HG02884 (cell line): ENCODE measurements around the gene PTPN7.
"Not testable (repeated sequence)": the region's sequence is repeated elsewhere in the genome, so short reads cannot be mapped to it uniquely, and the experiment has no call there.

Experiments
- ATAC-seq: cut with Tn5 transposase; IDR thresholded peaks from one replicate; pipeline ENCODE4 v1.9.1; 2021; ENCODE audit warnings: mild to moderate bottlenecking, moderate library complexity; ENCODE audit not compliant: unreplicated experiment

PTPN7 gene

GRCh38 chr1:202160377-202160940 lies at the start of gene PTPN7:
PTPN7 (minus strand) TSS chr1:202160602; CDS start chr1:202159402, 1,200 bp downstream.
- ATAC-seq, result no peak

- no peak for ATAC-seq
Observed at GRCh38 chr1:202208351-202208857, 48.0 kb upstream of the PTPN7 start.

- no peak for ATAC-seq
Observed at GRCh38 chr1:202207292-202207691, 46.9 kb upstream of the PTPN7 start.

- no peak for ATAC-seq
Observed at GRCh38 chr1:202205523-202206190, 45.3 kb upstream of the PTPN7 start.

- ATAC-seq, result no peak
Observed at GRCh38 chr1:202204065-202204464, 43.7 kb upstream of the PTPN7 start.

- ATAC-seq, result no peak
Observed at GRCh38 chr1:202203238-202204039, 43.0 kb upstream of the PTPN7 start.

- no peak for ATAC-seq
Observed at GRCh38 chr1:202202500-202203168, 42.2 kb upstream of the PTPN7 start.

GRCh38 chr1:202201971-202202370 lies 41.6 kb upstream of the PTPN7 start:
- ATAC-seq, result no peak

- ATAC-seq, result no peak
Observed at GRCh38 chr1:202201266-202201665, 40.9 kb upstream of the PTPN7 start.

- no peak for ATAC-seq
Observed at GRCh38 chr1:202200669-202201068, 40.3 kb upstream of the PTPN7 start.

GRCh38 chr1:202200112-202200548 lies 39.7 kb upstream of the PTPN7 start:
- no peak for ATAC-seq

GRCh38 chr1:202199040-202199889 lies 38.9 kb upstream of the PTPN7 start:
- no peak for ATAC-seq

- ATAC-seq, result no peak
Observed at GRCh38 chr1:202198366-202198724, 37.9 kb upstream of the PTPN7 start.

- no peak for ATAC-seq
Observed at GRCh38 chr1:202197653-202198365, 37.4 kb upstream of the PTPN7 start.

GRCh38 chr1:202194328-202194648 lies 33.9 kb upstream of the PTPN7 start:
- ATAC-seq, result no peak

- ATAC-seq, result no peak
Observed at GRCh38 chr1:202193614-202194327, 33.4 kb upstream of the PTPN7 start, which contains the start of gene LGR6. LGR6 (plus strand) TSS chr1:202193799; CDS start chr1:202193990, 191 bp downstream.

- ATAC-seq, result no peak
Observed at GRCh38 chr1:202192770-202193613, 32.6 kb upstream of the PTPN7 start.

GRCh38 chr1:202191391-202191790 lies 31.0 kb upstream of the PTPN7 start:
- ATAC-seq, result not testable (repeated sequence)
